GM12874 (cell line): ENCODE data around the gene URI1.

ENCODE experiments used
- CTCF ChIP-seq: IDR thresholded peaks from 2 replicates; pipeline ENCODE4 v1.5.1; 2011; ENCODE audit warnings: low read depth, mild to moderate bottlenecking, control low read depth, low read length, moderate library complexity; ENCODE audit not compliant: insufficient read depth

Gene URI1

GRCh38 chr19:30053558-30053957 is 111.5 kb downstream of the URI1 start:
- TF ChIP-seq CTCF: no peak

- no peak for TF ChIP-seq CTCF
These were observed 112.2 kb downstream of the URI1 start for GRCh38 chr19:30054210-30054609.

GRCh38 chr19:30056580-30056979 is 114.5 kb downstream of the URI1 start:
- no peak for TF ChIP-seq CTCF

- no peak for TF ChIP-seq CTCF
These were observed 117.9 kb downstream of the URI1 start for GRCh38 chr19:30059741-30060457.

GRCh38 chr19:30060531-30061222 is 118.6 kb downstream of the URI1 start:
- TF ChIP-seq CTCF: no peak

- no peak for TF ChIP-seq CTCF
These were observed 119.4 kb downstream of the URI1 start for GRCh38 chr19:30061223-30062064.
